AG09319 (cell line): ENCODE measurements around the gene LUZP1.

Source experiments
- DNase-seq: peaks from one replicate; pipeline ENCODE4 v3.0.0-alpha.2; 2010; ENCODE audit warnings: low read depth; ENCODE audit errors: extremely low read depth
- CTCF ChIP-seq: IDR thresholded peaks from 2 replicates; pipeline ENCODE4 v1.5.1; 2011; ENCODE audit warnings: low read depth, mild to moderate bottlenecking, inconsistent platforms, low read length, moderate library complexity

Gene LUZP1

GRCh38 chr1:23163395-23163794, 5.3 kb downstream of the LUZP1 start:
- no peak for DNase-seq
- TF ChIP-seq CTCF, result no peak

GRCh38 chr1:23159963-23160877, 8.4 kb downstream of the LUZP1 start:
- no peak for TF ChIP-seq CTCF
- no peak for DNase-seq

DNA sequence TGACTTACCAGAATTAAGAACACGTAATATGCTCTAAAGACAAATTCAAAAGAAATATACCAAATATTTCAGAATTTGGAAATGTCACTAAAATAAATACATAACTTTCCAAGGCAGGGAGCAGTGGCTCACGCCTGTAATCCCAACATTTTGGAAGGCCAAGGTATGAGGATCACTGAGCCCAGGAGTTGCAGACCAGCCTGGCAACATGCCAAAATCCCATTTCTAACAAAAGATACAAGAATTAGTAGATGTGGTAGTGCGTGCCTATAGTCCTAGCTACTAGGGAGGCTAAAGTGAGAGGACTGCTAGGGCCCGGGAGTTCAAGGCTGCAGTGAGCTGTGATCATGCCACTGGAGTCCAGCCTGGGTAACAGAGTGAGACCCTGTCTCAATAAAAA, 11.7 kb downstream of the LUZP1 start:
- DNase-seq, result no peak
- no peak for TF ChIP-seq CTCF

- DNase-seq, result no peak
- no peak for TF ChIP-seq CTCF
These were observed 15.5 kb downstream of the LUZP1 start for GRCh38 chr1:23152966-23153684.

- no peak for TF ChIP-seq CTCF
- DNase-seq, result no peak
These were observed 17.9 kb downstream of the LUZP1 start for GRCh38 chr1:23150742-23151141.

- no peak for DNase-seq
These were observed 18.5 kb downstream of the LUZP1 start for GRCh38 chr1:23150125-23150524.

More at GRCh38 chr1:23150125-23150524, 18.5 kb downstream of the LUZP1 start:
- TF ChIP-seq CTCF, result no peak
